GM19035 (cell line): ENCODE data around the gene C10orf105.
A peak's percentile ranks its signal among the peaks of the same experiment; 100 is the strongest.

ENCODE experiments used
- ATAC-seq: cut with Tn5 transposase; IDR thresholded peaks from one replicate; pipeline ENCODE4 v1.9.1; 2021; ENCODE audit not compliant: unreplicated experiment

C10orf105 gene

DNA sequence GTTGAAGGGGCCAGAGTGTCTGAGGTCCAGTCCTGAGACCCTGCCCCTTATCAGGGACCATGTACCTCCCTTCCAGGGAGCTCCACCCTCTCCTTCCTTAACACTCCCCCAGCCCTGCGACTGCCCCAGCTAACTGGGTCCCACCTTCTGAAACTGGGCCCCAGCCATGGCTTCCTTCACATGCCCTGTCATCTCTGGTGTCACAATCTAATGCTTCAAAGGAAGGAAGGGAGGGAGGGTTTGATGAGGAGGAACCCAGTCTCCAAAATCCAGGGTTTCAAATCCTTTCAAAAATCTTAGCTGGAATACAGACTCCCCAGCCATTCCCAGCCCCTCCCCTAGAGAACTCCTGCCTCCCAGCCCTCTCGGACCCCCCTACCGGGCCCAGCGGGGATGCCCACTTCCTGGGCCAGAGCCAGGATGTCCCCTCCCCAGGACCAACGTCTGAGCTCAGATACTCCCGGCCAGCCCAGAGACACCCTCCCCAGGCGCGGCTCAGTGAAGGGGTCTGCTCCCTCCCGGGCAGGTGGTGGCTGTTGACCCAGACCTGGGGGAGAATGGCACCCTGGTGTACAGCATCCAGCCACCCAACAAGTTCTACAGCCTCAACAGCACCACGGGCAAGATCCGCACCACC is 18.0 kb downstream of the C10orf105 start:
- ATAC-seq, result no peak

DNA sequence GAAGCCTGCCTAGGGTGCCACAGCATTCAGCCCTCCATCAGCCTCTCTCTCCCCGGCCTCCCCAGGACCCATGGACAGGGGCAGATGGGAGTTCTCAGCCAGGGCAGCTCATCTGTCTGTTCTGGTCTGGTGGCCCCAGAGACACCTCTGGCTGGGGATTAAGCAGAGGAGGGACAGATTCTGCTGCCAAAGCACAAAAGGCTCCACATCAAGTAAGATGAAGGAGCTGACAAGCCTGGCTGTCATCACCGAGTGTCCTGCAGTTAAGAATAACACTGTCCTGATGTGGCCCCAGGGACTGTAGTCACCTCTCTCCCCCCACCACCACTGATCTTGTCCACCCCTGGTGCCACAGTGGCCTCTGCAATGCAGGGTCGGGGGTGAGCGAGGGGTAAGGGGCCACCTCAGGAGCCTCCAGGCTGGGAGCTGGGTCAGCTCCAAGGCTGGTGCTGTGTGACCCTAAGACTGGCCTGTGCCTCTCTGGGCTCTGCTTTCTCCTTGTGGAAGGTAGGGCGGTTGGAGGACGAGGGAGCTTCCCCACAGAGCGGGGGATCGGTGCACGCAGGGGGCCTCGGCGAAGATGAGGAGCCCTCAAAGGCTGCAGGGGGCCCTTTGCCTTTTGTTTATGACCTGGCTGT is 18.7 kb downstream of the C10orf105 start:
- ATAC-seq, result no peak

- ATAC-seq, result no peak
Observed at GRCh38 chr10:71698737-71699136, 20.8 kb downstream of the C10orf105 start.

- ATAC-seq, result no peak
Observed at GRCh38 chr10:71697938-71698709, 21.5 kb downstream of the C10orf105 start.

- ATAC-seq, result no peak
Observed at GRCh38 chr10:71696628-71697326, 22.8 kb downstream of the C10orf105 start.

DNA sequence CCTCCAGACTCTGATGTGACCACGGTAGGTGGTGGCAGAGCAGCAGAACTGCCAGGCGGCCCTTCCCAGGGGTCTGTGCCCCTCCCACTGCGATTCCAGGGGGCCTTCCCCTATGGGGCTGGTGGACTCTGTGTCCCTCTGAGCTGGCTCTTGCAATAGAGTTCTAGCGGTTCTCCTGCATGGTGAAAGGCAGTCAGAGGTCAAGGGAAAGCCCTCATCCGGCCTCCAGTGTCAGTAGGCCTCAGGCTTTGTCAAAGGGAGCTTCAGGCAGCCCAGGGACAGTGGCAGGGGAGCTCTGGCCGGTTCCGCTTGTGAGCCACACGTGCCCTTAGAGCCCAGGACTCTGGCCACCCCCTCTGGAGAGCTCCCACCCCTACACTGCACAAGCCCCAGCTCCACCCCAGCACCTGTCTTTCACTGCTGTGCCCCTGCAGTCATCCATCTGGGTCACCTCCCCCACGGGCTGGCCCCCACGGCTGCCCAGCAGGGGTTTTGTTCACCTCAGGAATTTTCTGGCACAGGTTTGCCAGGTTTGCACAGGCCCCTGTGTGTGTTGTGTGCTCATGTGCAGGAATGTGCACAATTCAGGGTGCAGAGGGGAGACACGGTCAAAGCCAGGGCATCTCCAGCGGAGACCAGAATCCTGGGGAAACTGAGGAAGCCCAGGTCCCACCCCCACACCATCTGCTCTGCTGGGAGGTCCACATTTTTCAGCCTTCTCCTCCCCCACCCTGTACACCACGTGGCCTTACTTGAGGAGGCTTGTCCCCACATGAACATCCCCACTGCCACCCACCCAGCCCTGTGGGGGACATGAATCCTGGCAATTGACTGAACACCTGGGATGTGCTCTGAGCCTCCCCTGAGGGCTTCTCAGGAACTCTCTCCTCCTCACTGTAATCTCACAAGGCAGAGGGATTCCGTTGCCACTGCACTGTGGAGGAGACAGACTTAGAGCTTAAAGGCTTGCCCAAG is 23.8 kb downstream of the C10orf105 start:
- no peak for ATAC-seq

GRCh38 chr10:71694567-71694968 is 25.0 kb downstream of the C10orf105 start:
- ATAC-seq, result peak; percentile 85

- ATAC-seq, result peak; percentile 18
Observed at GRCh38 chr10:71694039-71694501, 25.5 kb downstream of the C10orf105 start.

- no peak for ATAC-seq
Observed at GRCh38 chr10:71693377-71693776, 26.2 kb downstream of the C10orf105 start.

- no peak for ATAC-seq
Observed at GRCh38 chr10:71692598-71693306, 26.8 kb downstream of the C10orf105 start.

DNA sequence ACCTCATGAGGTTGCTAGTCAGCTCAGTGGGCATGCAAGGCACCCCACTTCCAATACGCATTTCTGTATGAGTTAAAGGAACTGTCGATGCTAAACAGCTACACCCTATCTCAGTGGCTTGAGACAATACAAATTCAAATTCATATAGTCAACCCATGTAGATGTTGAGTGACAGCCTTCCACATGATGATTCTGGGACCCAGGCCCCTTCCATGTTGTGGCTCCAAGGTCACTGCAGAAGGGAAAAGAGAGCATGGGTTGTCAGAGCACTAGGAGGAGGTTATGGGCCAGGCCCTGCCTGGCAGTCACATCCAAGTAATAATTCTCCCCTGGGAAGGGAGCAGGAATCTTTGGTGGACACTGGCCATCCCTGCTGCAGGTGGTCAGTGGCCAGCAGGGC is 28.2 kb downstream of the C10orf105 start:
- ATAC-seq, result no peak

GRCh38 chr10:71690094-71690720 is 29.4 kb downstream of the C10orf105 start:
- no peak for ATAC-seq

DNA sequence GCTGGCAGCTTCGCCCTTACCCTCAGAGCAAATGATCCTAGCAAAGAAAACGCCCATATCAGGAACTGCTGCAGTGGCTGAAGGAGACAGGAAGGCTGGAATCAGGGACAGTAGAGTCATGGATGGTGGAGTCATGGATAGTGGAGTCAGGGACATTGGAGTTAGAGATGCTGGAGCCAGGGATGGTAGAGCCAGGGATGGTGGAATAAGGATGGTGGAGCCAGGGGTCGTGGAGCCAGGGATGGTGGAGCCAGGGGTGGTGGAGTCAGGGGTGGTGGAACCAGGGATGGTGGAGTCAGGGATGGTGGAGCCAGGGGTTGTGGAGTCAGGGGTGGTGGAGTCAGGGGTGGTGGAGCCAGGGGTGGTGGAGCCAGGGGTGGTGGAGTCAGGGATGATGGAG is 31.3 kb downstream of the C10orf105 start:
- no peak for ATAC-seq

GRCh38 chr10:71687480-71687879 is 32.1 kb downstream of the C10orf105 start:
- ATAC-seq, result no peak

DNA sequence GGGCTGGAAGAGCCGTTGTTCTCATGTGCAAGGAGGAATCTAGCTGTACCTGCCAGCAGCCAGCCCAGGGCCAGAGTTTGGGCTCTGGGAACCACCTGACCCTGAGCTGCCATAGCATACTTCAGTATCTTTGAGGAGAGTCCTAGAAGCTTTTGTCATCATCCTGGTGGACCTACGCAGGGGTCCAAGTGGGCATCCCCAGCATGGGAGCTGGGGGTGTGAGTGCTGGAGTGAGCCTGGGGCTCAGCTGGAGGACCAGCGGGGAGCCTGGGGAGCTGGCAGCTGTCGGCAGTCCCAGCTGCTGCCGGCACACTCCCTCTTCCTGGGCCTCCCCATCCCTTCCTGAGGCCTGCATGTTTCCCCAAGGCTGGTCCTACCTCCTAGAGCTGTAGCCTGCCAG is 32.5 kb downstream of the C10orf105 start:
- ATAC-seq, result no peak

GRCh38 chr10:71685554-71686232 is 33.9 kb downstream of the C10orf105 start:
- ATAC-seq, result no peak

DNA sequence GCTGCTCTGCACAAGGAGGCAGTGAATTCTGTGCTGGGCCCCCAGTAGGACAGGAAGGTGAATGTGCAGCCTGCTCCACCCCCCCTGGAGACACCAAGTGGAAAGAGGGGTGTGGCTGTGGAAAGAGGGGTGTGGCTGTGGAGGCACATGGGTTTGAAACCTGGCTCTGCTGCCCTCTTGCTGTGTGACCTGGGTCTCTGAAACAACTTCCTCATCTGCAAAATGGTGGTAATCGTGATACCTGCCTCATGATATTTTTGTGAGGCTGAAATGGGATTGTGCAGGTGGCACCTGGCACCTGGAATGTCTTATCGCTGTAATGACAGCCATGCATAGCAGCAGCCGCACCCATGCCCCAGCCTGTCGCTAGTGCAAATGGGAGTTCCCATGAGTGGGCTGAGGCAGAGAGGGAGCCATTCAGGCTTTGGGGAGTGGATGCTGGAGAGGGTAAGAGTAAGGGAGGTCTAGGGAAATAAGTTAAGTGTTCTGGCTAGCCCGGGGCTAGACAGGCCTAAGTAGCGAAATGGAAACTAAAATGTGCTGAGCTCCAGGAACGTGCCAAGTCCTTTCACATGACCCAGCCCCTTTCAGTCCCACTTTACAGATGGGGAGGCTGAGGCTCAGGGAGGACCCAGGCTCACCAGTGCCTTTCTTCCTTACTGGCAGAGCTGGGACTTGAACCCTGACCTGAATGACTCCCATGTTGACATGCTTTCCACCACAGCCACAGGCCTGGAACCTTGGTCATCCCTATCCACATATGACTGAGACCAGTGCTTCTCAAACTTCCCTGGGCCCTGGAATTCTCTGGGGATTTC is 35.0 kb downstream of the C10orf105 start:
- ATAC-seq, result no peak

- no peak for ATAC-seq
Observed at GRCh38 chr10:71683301-71683700, 36.3 kb downstream of the C10orf105 start.
